HUES64 (cell line): Measurements from ENCODE around the gene OSBPL10. TPM values are rescaled to one million over a fixed set of nuclear protein-coding genes. Genes with fewer than 3 reads are reported as not detected.
"Not testable (repeated sequence)": the region's sequence is repeated elsewhere in the genome, so short reads cannot be mapped to it uniquely, and the experiment has no call there.

ENCODE experiments used
- H3K27ac ChIP-seq: 2 replicates; pipeline ENCODE4 v1.7.0; 2013; ENCODE audit warnings: low read depth, low read length, inconsistent platforms
- H3K27me3 ChIP-seq: 2 replicates; pipeline ENCODE4 v1.6.1; 2013; ENCODE audit warnings: mild to moderate bottlenecking, low read length; ENCODE audit not compliant: insufficient read depth
- H3K36me3 ChIP-seq: 2 replicates; pipeline ENCODE4 v1.6.1; 2013; ENCODE audit warnings: mild to moderate bottlenecking, low read length; ENCODE audit not compliant: insufficient read depth
- H3K4me1 ChIP-seq: 2 replicates; pipeline ENCODE4 v1.6.1; 2013; ENCODE audit warnings: mild to moderate bottlenecking, low read length, moderate library complexity; ENCODE audit not compliant: insufficient read depth
- H3K4me3 ChIP-seq: 2 replicates; pipeline ENCODE4 v1.5.1; 2013; ENCODE audit warnings: mild to moderate bottlenecking, low read length, moderate library complexity
- H3K9ac ChIP-seq: 2 replicates; pipeline ENCODE4 v1.6.1; 2013; ENCODE audit warnings: mild to moderate bottlenecking, low read depth, low read length
- H3K9me3 ChIP-seq: 2 replicates; pipeline ENCODE4 v1.6.1; 2013; ENCODE audit warnings: low read depth, low read length; ENCODE audit not compliant: insufficient read depth
- WGBS: fragments of 150-250, 120-280 bp; methylation state at CpG from one replicate; pipeline ENCODE4 v1.1.7; 2013; ENCODE audit warnings: missing lambda C conversion rate; 5-methylcytosine and 5-hydroxymethylcytosine counted together
- polyA plus RNA-seq, 2 experiments: library from polyadenylated mRNA; stranded (reverse); fragments of 50-300 nt; gene quantifications; one replicate each; pipeline ENCODE4 v1.2.3, GENCODE V29; 2013

Gene OSBPL10
- 20.7 TPM for polyA plus RNA-seq (2013, experiment 1 of 2)
- polyA plus RNA-seq (2013, experiment 2 of 2): 18.8 TPM

- H3K9ac ChIP-seq: peak within 1 kb of the TSS; percentile 68
- no peaks in the 10 kb centered on the region for H3K9me3 ChIP-seq
- H3K27me3 ChIP-seq: peaks cover 15% of the 10 kb centered on the region; the same call in 1 of the 2 replicates
- WGBS: 1% methylated on average over 65 of the region's 65 CpGs
- H3K27ac ChIP-seq: peak within 1 kb of the TSS; percentile 78; the same call in 1 of the 2 replicates
- H3K36me3 ChIP-seq: peaks cover 10% of the 10 kb centered on the region; the same call in 1 of the 2 replicates
- H3K4me3 ChIP-seq: peak within 1 kb of the TSS; percentile 74
- H3K4me1 ChIP-seq: peaks cover 19% of the 10 kb centered on the region
Observed at GRCh38 chr3:31981206-31982181, at the start of gene OSBPL10, which contains the start of gene ZNF860. OSBPL10 (minus strand) TSS chr3:31981262; CDS start chr3:31981179, 83 bp downstream. ZNF860 (plus strand) TSS chr3:31981750; CDS start chr3:31989080, 7,330 bp downstream.

- H3K36me3 ChIP-seq: no peaks in the 10 kb centered on the region
- H3K9me3 ChIP-seq: no peaks in the 10 kb centered on the region
- H3K4me3 ChIP-seq: no peak overlapping the region
- H3K4me1 ChIP-seq: no peaks in the 10 kb centered on the region
- H3K9ac ChIP-seq: no peak overlapping the region
- H3K27ac ChIP-seq: no peak overlapping the region
- 91% methylated on average over 6 of the region's 6 CpGs for WGBS
- no peaks in the 10 kb centered on the region for H3K27me3 ChIP-seq
Observed at GRCh38 chr3:32026593-32026992, 45.5 kb upstream of the OSBPL10 start.

- H3K4me1 ChIP-seq: 0 out of 2 replicates have a peak, but pooled peaks cover 3% of the 10 kb centered on the region
- H3K36me3 ChIP-seq: no peaks in the 10 kb centered on the region
- no peaks in the 10 kb centered on the region for H3K9me3 ChIP-seq
- H3K4me3 ChIP-seq: no peak overlapping the region
- WGBS: 90% methylated on average over 2 of the region's 2 CpGs
- H3K27ac ChIP-seq: no peak overlapping the region
- H3K27me3 ChIP-seq: no peaks in the 10 kb centered on the region
- no peak overlapping the region for H3K9ac ChIP-seq
Observed at GRCh38 chr3:32022947-32023346, 41.9 kb upstream of the OSBPL10 start.

GRCh38 chr3:32021748-32022147, 40.7 kb upstream of the OSBPL10 start:
- Histone ChIP-seq H3K27ac (no peak overlapping the region), H3K9me3 (no peaks in the 10 kb centered on the region), H3K9ac (no peak overlapping the region), H3K27me3 (no peaks in the 10 kb centered on the region), H3K36me3 (no peaks in the 10 kb centered on the region), H3K4me1 (0 out of 2 replicates have a peak, but pooled peaks cover 3% of the 10 kb centered on the region), H3K4me3 (no peak overlapping the region)
- 79% methylated on average over 1 of the region's 3 CpGs for WGBS

GRCh38 chr3:32021155-32021554, 40.1 kb upstream of the OSBPL10 start:
- 0 out of 2 replicates have a peak, but pooled peaks cover 3% of the 10 kb centered on the region for H3K4me1 ChIP-seq

GRCh38 chr3:32018757-32019564, 37.9 kb upstream of the OSBPL10 start:
- Histone ChIP-seq H3K36me3 (no peaks in the 10 kb centered on the region), H3K27me3 (no peaks in the 10 kb centered on the region), H3K27ac (no peak overlapping the region), H3K9me3 (no peaks in the 10 kb centered on the region), H3K4me1 (0 out of 2 replicates have a peak, but pooled peaks cover 3% of the 10 kb centered on the region), H3K4me3 (no peak overlapping the region), H3K9ac (no peak overlapping the region)
- 62% methylated on average over 4 of the region's 5 CpGs for WGBS

More at GRCh38 chr3:32021155-32021554, 40.1 kb upstream of the OSBPL10 start:
- Histone ChIP-seq H3K36me3 (no peaks in the 10 kb centered on the region), H3K9ac (no peak overlapping the region), H3K4me3 (no peak overlapping the region), H3K27me3 (no peaks in the 10 kb centered on the region), H3K9me3 (no peaks in the 10 kb centered on the region), H3K27ac (no peak overlapping the region)
- WGBS: 93% methylated on average over 6 of the region's 7 CpGs

GRCh38 chr3:32017286-32017685, 36.2 kb upstream of the OSBPL10 start:
- WGBS: 91% methylated on average over 3 of the region's 3 CpGs
- Histone ChIP-seq H3K36me3 (no peaks in the 10 kb centered on the region), H3K4me3 (no peak overlapping the region), H3K27me3 (no peaks in the 10 kb centered on the region), H3K9ac (no peak overlapping the region), H3K27ac (no peak overlapping the region), H3K4me1 (0 out of 2 replicates have a peak, but pooled peaks cover 3% of the 10 kb centered on the region), H3K9me3 (no peaks in the 10 kb centered on the region)

- not testable (repeated sequence) for H3K9ac ChIP-seq, H3K9me3 ChIP-seq, H3K36me3 ChIP-seq, H3K27me3 ChIP-seq, H3K4me3 ChIP-seq, H3K27ac ChIP-seq, H3K4me1 ChIP-seq
- 95% methylated on average over 2 of the region's 3 CpGs for WGBS
Observed at GRCh38 chr3:32015638-32016037, 34.6 kb upstream of the OSBPL10 start.

- H3K9me3 ChIP-seq, H3K4me1 ChIP-seq, H3K27me3 ChIP-seq, H3K27ac ChIP-seq, H3K36me3 ChIP-seq, H3K4me3 ChIP-seq, H3K9ac ChIP-seq: not testable (repeated sequence)
- WGBS: 95% methylated on average over 7 of the region's 7 CpGs
Observed at GRCh38 chr3:32010699-32011098, 29.6 kb upstream of the OSBPL10 start.

GRCh38 chr3:32009957-32010356, 28.9 kb upstream of the OSBPL10 start:
- WGBS: 97% methylated on average over 2 of the region's 2 CpGs
- no peak overlapping the region for H3K27ac ChIP-seq

More at GRCh38 chr3:32009957-32010356, 28.9 kb upstream of the OSBPL10 start:
- Histone ChIP-seq H3K4me1 (no peaks in the 10 kb centered on the region), H3K4me3 (no peak overlapping the region), H3K9ac (no peak overlapping the region), H3K27me3 (no peaks in the 10 kb centered on the region), H3K9me3 (0 out of 2 replicates have a peak, but pooled peaks cover 5% of the 10 kb centered on the region), H3K36me3 (no peaks in the 10 kb centered on the region)
